ENCODE results near the gene KIAA1191.

The KIAA1191 gene

GRCh38 chr5:176400382-176401156 is 39.0 kb upstream of the KIAA1191 start:
- Histone ChIP-seq H3K4me3 (ENCODE audit: low read length) (no peak overlapping the region), H3K27me3 (ENCODE audit: control insufficient read depth, insufficient read depth, low read length) (no peaks in the 10 kb centered on the region), H3K4me1 (ENCODE audit: control insufficient read depth, low read depth, low read length) (no peaks in the 10 kb centered on the region), H3K27ac (ENCODE audit: low read length) (no peak overlapping the region), H3K36me3 (ENCODE audit: control insufficient read depth, low read depth, low read length) (no peaks in the 10 kb centered on the region), H3K9ac (ENCODE audit: low read length) (no peak overlapping the region), H3K9me3 (ENCODE audit: control insufficient read depth, low read depth, low read length) (no peaks in the 10 kb centered on the region)

GRCh38 chr5:176397736-176398420 is 36.3 kb upstream of the KIAA1191 start:
- no peak overlapping the region for H3K4me3 ChIP-seq (ENCODE audit: low read length)
- no peak overlapping the region for H3K9ac ChIP-seq (ENCODE audit: low read length)
- H3K27me3 ChIP-seq (ENCODE audit: control insufficient read depth, insufficient read depth, low read length): no peaks in the 10 kb centered on the region
- H3K27ac ChIP-seq (ENCODE audit: low read length): no peak overlapping the region
- no peaks in the 10 kb centered on the region for H3K36me3 ChIP-seq (ENCODE audit: control insufficient read depth, low read depth, low read length)
- no peaks in the 10 kb centered on the region for H3K4me1 ChIP-seq (ENCODE audit: control insufficient read depth, low read depth, low read length)
- no peaks in the 10 kb centered on the region for H3K9me3 ChIP-seq (ENCODE audit: control insufficient read depth, low read depth, low read length)

GRCh38 chr5:176396330-176396729 is 34.8 kb upstream of the KIAA1191 start:
- Histone ChIP-seq H3K36me3 (ENCODE audit: control insufficient read depth, low read depth, low read length) (no peaks in the 10 kb centered on the region), H3K9ac (ENCODE audit: low read length) (no peak overlapping the region), H3K27ac (ENCODE audit: low read length) (no peak overlapping the region), H3K4me1 (ENCODE audit: control insufficient read depth, low read depth, low read length) (no peaks in the 10 kb centered on the region), H3K4me3 (ENCODE audit: low read length) (no peak overlapping the region), H3K9me3 (ENCODE audit: control insufficient read depth, low read depth, low read length) (no peaks in the 10 kb centered on the region), H3K27me3 (ENCODE audit: control insufficient read depth, insufficient read depth, low read length) (no peaks in the 10 kb centered on the region)

- H3K27me3 ChIP-seq (ENCODE audit: control insufficient read depth, insufficient read depth, low read length): no peaks in the 10 kb centered on the region
- H3K4me3 ChIP-seq (ENCODE audit: low read length): no peak overlapping the region
- peaks cover 4% of the 10 kb centered on the region for H3K36me3 ChIP-seq (ENCODE audit: control insufficient read depth, low read depth, low read length)
- no peaks in the 10 kb centered on the region for H3K9me3 ChIP-seq (ENCODE audit: control insufficient read depth, low read depth, low read length)
- H3K4me1 ChIP-seq (ENCODE audit: control insufficient read depth, low read depth, low read length): no peaks in the 10 kb centered on the region
- H3K9ac ChIP-seq (ENCODE audit: low read length): no peak overlapping the region
- no peak overlapping the region for H3K27ac ChIP-seq (ENCODE audit: low read length)
Observed at GRCh38 chr5:176394881-176395675, 33.5 kb upstream of the KIAA1191 start.

GRCh38 chr5:176394096-176394495 is 32.5 kb upstream of the KIAA1191 start:
- H3K27ac ChIP-seq (ENCODE audit: low read length): no peak overlapping the region
- no peak overlapping the region for H3K4me3 ChIP-seq (ENCODE audit: low read length)
- peaks cover 4% of the 10 kb centered on the region for H3K36me3 ChIP-seq (ENCODE audit: control insufficient read depth, low read depth, low read length)
- no peaks in the 10 kb centered on the region for H3K27me3 ChIP-seq (ENCODE audit: control insufficient read depth, insufficient read depth, low read length)
- no peaks in the 10 kb centered on the region for H3K4me1 ChIP-seq (ENCODE audit: control insufficient read depth, low read depth, low read length)
- no peak overlapping the region for H3K9ac ChIP-seq (ENCODE audit: low read length)
- no peaks in the 10 kb centered on the region for H3K9me3 ChIP-seq (ENCODE audit: control insufficient read depth, low read depth, low read length)

- Histone ChIP-seq H3K4me3 (ENCODE audit: low read length) (no peak overlapping the region), H3K9me3 (ENCODE audit: control insufficient read depth, low read depth, low read length) (no peaks in the 10 kb centered on the region), H3K27me3 (ENCODE audit: control insufficient read depth, insufficient read depth, low read length) (no peaks in the 10 kb centered on the region), H3K9ac (ENCODE audit: low read length) (no peak overlapping the region), H3K27ac (ENCODE audit: low read length) (no peak overlapping the region), H3K4me1 (ENCODE audit: control insufficient read depth, low read depth, low read length) (peaks cover 2% of the 10 kb centered on the region), H3K36me3 (ENCODE audit: control insufficient read depth, low read depth, low read length) (peaks cover 4% of the 10 kb centered on the region)
Observed at GRCh38 chr5:176392526-176392925, 31.0 kb upstream of the KIAA1191 start.

GRCh38 chr5:176391999-176392398 is 30.4 kb upstream of the KIAA1191 start:
- Histone ChIP-seq H3K9me3 (ENCODE audit: control insufficient read depth, low read depth, low read length) (no peaks in the 10 kb centered on the region), H3K9ac (ENCODE audit: low read length) (no peak overlapping the region), H3K4me1 (ENCODE audit: control insufficient read depth, low read depth, low read length) (peaks cover 7% of the 10 kb centered on the region), H3K27ac (ENCODE audit: low read length) (no peak overlapping the region), H3K27me3 (ENCODE audit: control insufficient read depth, insufficient read depth, low read length) (no peaks in the 10 kb centered on the region), H3K4me3 (ENCODE audit: low read length) (no peak overlapping the region), H3K36me3 (ENCODE audit: control insufficient read depth, low read depth, low read length) (peaks cover 4% of the 10 kb centered on the region)

- peaks cover 8% of the 10 kb centered on the region for H3K4me1 ChIP-seq (ENCODE audit: control insufficient read depth, low read depth, low read length)
- no peak overlapping the region for H3K4me3 ChIP-seq (ENCODE audit: low read length)
- H3K27ac ChIP-seq (ENCODE audit: low read length): no peak overlapping the region
- no peak overlapping the region for H3K9ac ChIP-seq (ENCODE audit: low read length)
- H3K36me3 ChIP-seq (ENCODE audit: control insufficient read depth, low read depth, low read length): peaks cover 7% of the 10 kb centered on the region
- no peaks in the 10 kb centered on the region for H3K27me3 ChIP-seq (ENCODE audit: control insufficient read depth, insufficient read depth, low read length)
- H3K9me3 ChIP-seq (ENCODE audit: control insufficient read depth, low read depth, low read length): no peaks in the 10 kb centered on the region
Observed at GRCh38 chr5:176391479-176391878, 29.9 kb upstream of the KIAA1191 start.

GRCh38 chr5:176389135-176390123 is 27.9 kb upstream of the KIAA1191 start:
- peak overlapping the region; percentile 91 for H3K27ac ChIP-seq (ENCODE audit: low read length)
- peak overlapping the region; percentile 99 for H3K9ac ChIP-seq (ENCODE audit: low read length)
- H3K4me1 ChIP-seq (ENCODE audit: control insufficient read depth, low read depth, low read length): peaks cover 8% of the 10 kb centered on the region
- no peaks in the 10 kb centered on the region for H3K27me3 ChIP-seq (ENCODE audit: control insufficient read depth, insufficient read depth, low read length)
- peak overlapping the region; percentile 100 for H3K4me3 ChIP-seq (ENCODE audit: low read length)
- no peaks in the 10 kb centered on the region for H3K9me3 ChIP-seq (ENCODE audit: control insufficient read depth, low read depth, low read length)
- peaks cover 26% of the 10 kb centered on the region for H3K36me3 ChIP-seq (ENCODE audit: control insufficient read depth, low read depth, low read length)

GRCh38 chr5:176388444-176389134 is 27.0 kb upstream of the KIAA1191 start, which contains the start of the genes HIGD2A and NOP16:
HIGD2A (plus strand) TSS chr5:176388751; CDS start chr5:176388820, 69 bp downstream.
NOP16 (minus strand) TSS chr5:176388598; CDS start chr5:176388539, 59 bp downstream.
- Histone ChIP-seq H3K27me3 (ENCODE audit: control insufficient read depth, insufficient read depth, low read length) (no peaks in the 10 kb centered on the region), H3K36me3 (ENCODE audit: control insufficient read depth, low read depth, low read length) (peaks cover 35% of the 10 kb centered on the region), H3K9ac (ENCODE audit: low read length) (peak within 1 kb of the TSS; percentile 99), H3K27ac (ENCODE audit: low read length) (peak within 1 kb of the TSS; percentile 99), H3K4me3 (ENCODE audit: low read length) (peak within 1 kb of the TSS; percentile 100), H3K9me3 (ENCODE audit: control insufficient read depth, low read depth, low read length) (no peaks in the 10 kb centered on the region), H3K4me1 (ENCODE audit: control insufficient read depth, low read depth, low read length) (peaks cover 8% of the 10 kb centered on the region)

Data from iPS-18a (cell line).